HG02973 (cell line): ENCODE results near the gene TMEM30B.
"Not testable (repeated sequence)": the region's sequence is repeated elsewhere in the genome, so short reads cannot be mapped to it uniquely, and the experiment has no call there.

Experiments used
- ATAC-seq: cut with Tn5 transposase; IDR thresholded peaks from one replicate; pipeline ENCODE4 v1.9.1; 2021; ENCODE audit warnings: moderate library complexity; ENCODE audit not compliant: unreplicated experiment

Gene TMEM30B

GRCh38 chr14:61266891-61267740, 14.0 kb downstream of the TMEM30B start:
- ATAC-seq, result no peak

- ATAC-seq, result no peak
Observed at GRCh38 chr14:61266436-61266835, 14.7 kb downstream of the TMEM30B start.

- no peak for ATAC-seq
Observed at GRCh38 chr14:61264651-61265050, 16.5 kb downstream of the TMEM30B start.

GRCh38 chr14:61264010-61264571, 17.0 kb downstream of the TMEM30B start:
- ATAC-seq, result no peak

- ATAC-seq, result no peak
Observed at GRCh38 chr14:61262082-61262481, 19.1 kb downstream of the TMEM30B start.

- no peak for ATAC-seq
Observed at GRCh38 chr14:61260939-61261776, 20.0 kb downstream of the TMEM30B start.

GRCh38 chr14:61258985-61259384, 22.2 kb downstream of the TMEM30B start:
- ATAC-seq, result no peak

GRCh38 chr14:61257469-61258057, 23.6 kb downstream of the TMEM30B start:
- ATAC-seq, result no peak

GRCh38 chr14:61256826-61257468, 24.2 kb downstream of the TMEM30B start:
- no peak for ATAC-seq

GRCh38 chr14:61255968-61256367, 25.2 kb downstream of the TMEM30B start:
- no peak for ATAC-seq

- no peak for ATAC-seq
Observed at GRCh38 chr14:61254808-61255526, 26.2 kb downstream of the TMEM30B start.

- ATAC-seq, result no peak
Observed at GRCh38 chr14:61253064-61253738, 27.9 kb downstream of the TMEM30B start.

GRCh38 chr14:61252369-61253063, 28.6 kb downstream of the TMEM30B start:
- ATAC-seq, result peak; percentile 97

- ATAC-seq, result no peak
Observed at GRCh38 chr14:61250063-61250462, 31.1 kb downstream of the TMEM30B start.

GRCh38 chr14:61247935-61248334, 33.2 kb downstream of the TMEM30B start:
- ATAC-seq, result no peak

- ATAC-seq, result no peak
Observed at GRCh38 chr14:61246721-61247120, 34.4 kb downstream of the TMEM30B start.

GRCh38 chr14:61244009-61244408, 37.1 kb downstream of the TMEM30B start:
- no peak for ATAC-seq

- no peak for ATAC-seq
Observed at GRCh38 chr14:61240206-61240605, 40.9 kb downstream of the TMEM30B start.

GRCh38 chr14:61239285-61239684, 41.9 kb downstream of the TMEM30B start:
- ATAC-seq, result not testable (repeated sequence)
